Thyroid gland (tissue), 4 donors: Measurements from ENCODE around the gene BRD3.

Experiments
- CTCF ChIP-seq, 6 experiments: fragments of 200-600 bp in 3 of 6; fragments of 450-650 bp in 3 of 6; sonication (generic) in 3 of 6; IDR thresholded peaks; one replicate each; pipeline ENCODE4 v1.5.1; 2016 to 2019; ENCODE audit warnings: antibody characterized with exemption in 6 of 6, mild to moderate bottlenecking in 2 of 6, inconsistent platforms in 1 of 6, moderate library complexity in 1 of 6
- POLR2A ChIP-seq, 2 donors: fragments of 450-650 bp; IDR thresholded peaks; one replicate each; pipeline ENCODE4 v1.6.1; 2017; ENCODE audit warnings: antibody characterized with exemption in 2 of 2, mild to moderate bottlenecking in 2 of 2, moderate library complexity in 1 of 2

- TF ChIP-seq POLR2A (IDR thresholded peaks at IDR 0.05) (no peak), CTCF (IDR thresholded peaks at IDR 0.05) (no peak)
These were observed 52.9 kb downstream of the BRD3 start for GRCh38 chr9:134014946-134015345.
